Measurements from ENCODE around the gene DAZAP1. TPM values are rescaled to one million over a fixed set of nuclear protein-coding genes. Genes with fewer than 3 reads are reported as not detected.

The DAZAP1 gene
- polyA plus RNA-seq, 1 donor (not counting 4 experiments of a cell fraction or from before 2014, with no cell fraction given) = 99.2 TPM

DNA sequence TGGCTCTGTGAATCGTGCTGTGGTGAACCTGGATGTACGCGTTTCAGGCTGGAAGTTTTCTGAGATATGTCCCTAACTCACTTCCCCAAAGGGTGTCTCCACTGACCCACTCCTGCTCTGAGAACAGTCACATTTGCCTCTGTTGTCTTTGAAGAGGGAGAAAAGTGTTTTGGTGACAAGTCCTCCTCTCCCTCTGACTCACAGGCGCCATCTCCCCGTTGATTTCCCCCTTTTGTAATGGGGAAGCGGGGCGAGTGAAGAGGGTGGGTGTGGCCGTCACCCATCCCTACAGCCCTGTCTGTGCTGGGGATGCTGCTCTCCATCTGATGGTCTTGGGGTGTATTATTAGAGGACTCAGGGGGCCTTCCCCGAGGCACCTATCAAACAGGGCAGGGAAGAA, 52.1 kb downstream of the DAZAP1 start:
- no peak for DNase-seq (ENCODE audit: low read depth, low spot score)
- dilution Hi-C loops (cut with MboI; ENCODE audit: extremely low pct_ligation_motif_present, low sequenced_read_pairs) = no loop called here

DNA sequence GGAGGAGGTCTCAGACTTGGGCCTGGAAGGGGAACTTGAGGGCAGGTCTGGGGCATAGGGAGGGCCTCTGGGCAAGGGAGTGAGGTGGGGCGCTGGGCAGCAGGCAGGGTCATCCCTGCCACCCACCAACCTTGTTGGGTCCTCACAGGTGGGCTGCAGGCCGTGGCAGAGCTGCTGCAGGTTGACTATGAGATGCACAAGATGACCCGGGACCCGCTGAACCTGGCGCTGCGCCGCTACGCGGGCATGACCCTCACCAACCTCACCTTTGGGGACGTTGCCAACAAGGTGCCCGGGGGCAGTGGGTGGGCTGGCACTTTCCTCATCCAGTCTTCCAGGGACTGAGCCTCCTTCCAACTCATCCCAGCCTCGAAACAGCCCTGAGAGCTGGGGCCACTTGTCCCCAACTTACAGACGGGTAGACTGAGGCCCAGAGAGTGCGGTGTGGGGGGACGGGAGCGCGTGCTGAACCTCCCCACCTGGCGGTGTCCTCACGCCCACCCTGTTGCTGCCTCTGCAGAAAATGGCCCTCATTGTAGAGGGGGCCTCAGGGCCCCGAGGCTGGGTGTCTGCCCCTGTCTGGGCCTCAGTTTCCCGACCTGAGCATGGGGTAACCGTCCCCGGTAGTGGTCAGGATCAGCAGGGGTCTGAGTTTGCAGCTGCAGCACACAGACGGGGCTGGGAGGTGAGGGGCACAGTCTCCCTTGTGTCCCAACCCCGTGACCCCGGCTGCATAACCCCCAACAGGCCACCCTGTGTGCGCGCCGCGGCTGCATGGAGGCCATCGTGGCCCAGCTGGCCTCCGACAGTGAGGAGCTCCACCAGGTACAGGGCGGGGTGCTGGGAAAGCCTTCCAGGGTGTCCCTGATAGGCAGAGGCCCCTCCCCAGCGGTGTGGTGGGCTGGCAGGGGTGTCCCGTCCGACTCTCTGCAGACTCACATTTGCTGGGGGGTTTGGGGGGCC, 52.9 kb downstream of the DAZAP1 start:
- no peaks in the 10 kb centered on the region for H4K20me1 ChIP-seq (ENCODE audit: control insufficient read depth, extremely low read depth, insufficient read depth, low read length)
- H3K36me3 ChIP-seq (ENCODE audit: control insufficient read depth in 2 of 2, extremely low read depth in 1 of 2, insufficient read depth in 2 of 2, low read length in 2 of 2) = no peaks in the 10 kb centered on the region
- FAIRE-seq (no peak), DNase-seq (ENCODE audit: low read depth, low spot score) (no peak)
- H3K27me3 ChIP-seq (ENCODE audit: control insufficient read depth, extremely low read depth, insufficient read depth, low read length) = peaks cover 42% of the 10 kb centered on the region
- no peak overlapping the region for H3K9ac ChIP-seq (ENCODE audit: control insufficient read depth, extremely low read depth, insufficient read depth, low read length)
- H3K79me2 ChIP-seq (ENCODE audit: control insufficient read depth, insufficient read depth, low read length) = no peaks in the 10 kb centered on the region
- dilution Hi-C loops (cut with MboI; ENCODE audit: extremely low pct_ligation_motif_present, low sequenced_read_pairs) = no loop called here
- H3K27ac ChIP-seq (ENCODE audit: control insufficient read depth, insufficient read depth, low read length) = no peak overlapping the region
- no peaks in the 10 kb centered on the region for H3K9me3 ChIP-seq (ENCODE audit: control insufficient read depth, low read depth, low read length)
- no peak overlapping the region for H2AFZ ChIP-seq (ENCODE audit: control insufficient read depth, low read length)
- H3K9me1 ChIP-seq (ENCODE audit: control insufficient read depth, extremely low read depth, insufficient read depth, low read length) = no peaks in the 10 kb centered on the region
- no peak overlapping the region for H3K4me2 ChIP-seq (ENCODE audit: control insufficient read depth, extremely low read depth, insufficient read depth, low read depth, low read length)
- no peak overlapping the region for H3K4me3 ChIP-seq (ENCODE audit: control insufficient read depth in 2 of 3, extremely low read depth in 1 of 3, insufficient read depth in 2 of 3, low read depth in 1 of 3, low read length in 3 of 3)
- H3K4me1 ChIP-seq (ENCODE audit: control insufficient read depth, extremely low read depth, insufficient read depth, low read length) = peaks cover 6% of the 10 kb centered on the region
- no peak for TF ChIP-seq EZH2 (IDR thresholded peaks at IDR 0.05; ENCODE audit: low read length)
- TF ChIP-seq, protein P1, sequence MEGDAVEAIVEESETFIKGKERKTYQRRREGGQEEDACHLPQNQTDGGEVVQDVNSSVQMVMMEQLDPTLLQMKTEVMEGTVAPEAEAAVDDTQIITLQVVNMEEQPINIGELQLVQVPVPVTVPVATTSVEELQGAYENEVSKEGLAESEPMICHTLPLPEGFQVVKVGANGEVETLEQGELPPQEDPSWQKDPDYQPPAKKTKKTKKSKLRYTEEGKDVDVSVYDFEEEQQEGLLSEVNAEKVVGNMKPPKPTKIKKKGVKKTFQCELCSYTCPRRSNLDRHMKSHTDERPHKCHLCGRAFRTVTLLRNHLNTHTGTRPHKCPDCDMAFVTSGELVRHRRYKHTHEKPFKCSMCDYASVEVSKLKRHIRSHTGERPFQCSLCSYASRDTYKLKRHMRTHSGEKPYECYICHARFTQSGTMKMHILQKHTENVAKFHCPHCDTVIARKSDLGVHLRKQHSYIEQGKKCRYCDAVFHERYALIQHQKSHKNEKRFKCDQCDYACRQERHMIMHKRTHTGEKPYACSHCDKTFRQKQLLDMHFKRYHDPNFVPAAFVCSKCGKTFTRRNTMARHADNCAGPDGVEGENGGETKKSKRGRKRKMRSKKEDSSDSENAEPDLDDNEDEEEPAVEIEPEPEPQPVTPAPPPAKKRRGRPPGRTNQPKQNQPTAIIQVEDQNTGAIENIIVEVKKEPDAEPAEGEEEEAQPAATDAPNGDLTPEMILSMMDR (optimal IDR thresholded peaks at IDR 0.05 in 1 of 3, IDR thresholded peaks at IDR 0.05 in 1 of 3, conservative IDR thresholded peaks at IDR 0.05 in 1 of 3; ENCODE audit: extremely low read depth in 1 of 3, insufficient read depth in 2 of 3, low read length in 3 of 3) = no peak

More for the DNA sequence above, 52.1 kb downstream of the DAZAP1 start:
- no peaks in the 10 kb centered on the region for H3K79me2 ChIP-seq (ENCODE audit: control insufficient read depth, insufficient read depth, low read length)
- no peaks in the 10 kb centered on the region for H3K9me1 ChIP-seq (ENCODE audit: control insufficient read depth, extremely low read depth, insufficient read depth, low read length)
- H3K4me3 ChIP-seq (ENCODE audit: control insufficient read depth in 2 of 3, extremely low read depth in 1 of 3, insufficient read depth in 2 of 3, low read depth in 1 of 3, low read length in 3 of 3) = no peak overlapping the region
- H3K9me3 ChIP-seq (ENCODE audit: control insufficient read depth, low read depth, low read length) = no peaks in the 10 kb centered on the region
- peaks cover 35% of the 10 kb centered on the region for H3K27me3 ChIP-seq (ENCODE audit: control insufficient read depth, extremely low read depth, insufficient read depth, low read length)
- H3K4me2 ChIP-seq (ENCODE audit: control insufficient read depth, extremely low read depth, insufficient read depth, low read depth, low read length) = no peak overlapping the region
- H3K27ac ChIP-seq (ENCODE audit: control insufficient read depth, insufficient read depth, low read length) = no peak overlapping the region
- H3K9ac ChIP-seq (ENCODE audit: control insufficient read depth, extremely low read depth, insufficient read depth, low read length) = no peak overlapping the region
- no peak for TF ChIP-seq EZH2 (IDR thresholded peaks at IDR 0.05; ENCODE audit: low read length)
- TF ChIP-seq, protein P1 (optimal IDR thresholded peaks at IDR 0.05 in 1 of 3, IDR thresholded peaks at IDR 0.05 in 1 of 3, conservative IDR thresholded peaks at IDR 0.05 in 1 of 3; ENCODE audit: extremely low read depth in 1 of 3, insufficient read depth in 2 of 3, low read length in 3 of 3) = no peak
- peaks cover 6% of the 10 kb centered on the region for H3K4me1 ChIP-seq (ENCODE audit: control insufficient read depth, extremely low read depth, insufficient read depth, low read length)
- no peak overlapping the region for H2AFZ ChIP-seq (ENCODE audit: control insufficient read depth, low read length)
- no peaks in the 10 kb centered on the region for H4K20me1 ChIP-seq (ENCODE audit: control insufficient read depth, extremely low read depth, insufficient read depth, low read length)
- no peaks in the 10 kb centered on the region for H3K36me3 ChIP-seq (ENCODE audit: control insufficient read depth in 2 of 2, extremely low read depth in 1 of 2, insufficient read depth in 2 of 2, low read length in 2 of 2)
- no peak for FAIRE-seq

Measured in keratinocyte (primary cell).